IPS-NIHi7 (cell line): Measurements from ENCODE around the gene GNG11.

Source experiments
- DNase-seq: peaks from one replicate; pipeline ENCODE4 v3.0.0; 2012; ENCODE audit warnings: mixed read lengths; ENCODE audit errors: extremely low spot score

Gene GNG11

GRCh38 chr7:93945756-93946535 lies 24.4 kb downstream of the GNG11 start:
- no peak for DNase-seq

GRCh38 chr7:93948106-93948505 lies 26.6 kb downstream of the GNG11 start:
- DNase-seq = no peak

GRCh38 chr7:93948873-93949272 lies 27.3 kb downstream of the GNG11 start:
- DNase-seq = no peak

GRCh38 chr7:93949423-93949822 lies 27.9 kb downstream of the GNG11 start:
- DNase-seq = no peak

GRCh38 chr7:93955304-93955703 lies 33.8 kb downstream of the GNG11 start:
- no peak for DNase-seq

GRCh38 chr7:93957767-93958166 lies 36.2 kb downstream of the GNG11 start:
- no peak for DNase-seq

GRCh38 chr7:93958216-93958615 lies 36.7 kb downstream of the GNG11 start:
- DNase-seq = no peak

GRCh38 chr7:93958651-93959050 lies 37.1 kb downstream of the GNG11 start:
- no peak for DNase-seq

GRCh38 chr7:93960986-93961385 lies 39.5 kb downstream of the GNG11 start:
- DNase-seq = no peak

GRCh38 chr7:93964262-93964661 lies 42.7 kb downstream of the GNG11 start:
- DNase-seq = no peak

- DNase-seq = no peak
These were observed 43.3 kb downstream of the GNG11 start for GRCh38 chr7:93964813-93965212.

- DNase-seq = no peak
These were observed 47.5 kb downstream of the GNG11 start for GRCh38 chr7:93968911-93969620.

- DNase-seq = no peak
These were observed 50.6 kb downstream of the GNG11 start for GRCh38 chr7:93972029-93972725.

GRCh38 chr7:93973134-93973533 lies 51.6 kb downstream of the GNG11 start:
- DNase-seq = no peak

GRCh38 chr7:93977211-93977950 lies 55.8 kb downstream of the GNG11 start:
- DNase-seq = no peak
